Measurements from ENCODE around the gene PPM1H. TPM values are rescaled to one million over a fixed set of nuclear protein-coding genes. Genes with fewer than 3 reads are reported as not detected.

Gene PPM1H
- total RNA-seq, 1 experiment from 2014 or later: 0.04 TPM

GRCh38 chr12:62716866-62717525, 218.0 kb downstream of the PPM1H start:
- Histone ChIP-seq H3K4me1 (ENCODE audit: insufficient read depth, low read length, poor library complexity, severe bottlenecking) (no peaks in the 10 kb centered on the region), H3K27me3 (replicated peaks; ENCODE audit: insufficient read depth, low read depth, low read length, poor library complexity) (no peaks in the 10 kb centered on the region), H3K4me3 (ENCODE audit: low read depth, low read length, poor library complexity, severe bottlenecking) (no peak overlapping the region), H3K9me3 (ENCODE audit: low read depth, low read length, poor library complexity, severe bottlenecking) (no peaks in the 10 kb centered on the region), H3K36me3 (ENCODE audit: insufficient read depth, low read length, poor library complexity, severe bottlenecking) (no peaks in the 10 kb centered on the region), H3K27ac (ENCODE audit: low read depth, low read length, poor library complexity, severe bottlenecking) (no peak overlapping the region)
- TF ChIP-seq EZH2 (IDR thresholded peaks at IDR 0.05; ENCODE audit: borderline replicate concordance, low read depth, low read length, poor library complexity, severe bottlenecking) (no peak), CTCF (conservative IDR thresholded peaks at IDR 0.05; ENCODE audit: low read depth, low read length) (no peak)
- no peak for DNase-seq (ENCODE audit: low spot score)
- no TSS peak for BruUV-seq (replicated peaks)
- POLR2A ChIA-PET (ENCODE audit: low non-redundant PET): no interaction called here
- CTCF ChIA-PET: no interaction called here
- intact Hi-C loops (cut with micrococcal nuclease; ENCODE audit: unreplicated experiment): no loop called here

- no peak overlapping the region for H3K27ac ChIP-seq (ENCODE audit: low read depth, low read length, poor library complexity, severe bottlenecking)
- no peaks in the 10 kb centered on the region for H3K36me3 ChIP-seq (ENCODE audit: insufficient read depth, low read length, poor library complexity, severe bottlenecking)
- intact Hi-C loops (cut with micrococcal nuclease; ENCODE audit: unreplicated experiment): no loop called here
- no peaks in the 10 kb centered on the region for H3K9me3 ChIP-seq (ENCODE audit: low read depth, low read length, poor library complexity, severe bottlenecking)
- DNase-seq (ENCODE audit: low spot score): no peak
- POLR2A ChIA-PET (ENCODE audit: low non-redundant PET): interaction anchor here (0.6 kb wide), 1 partner anchor 337 kb away, joined by 3 read pairs; no protein-coding TSS in a partner anchor
- CTCF ChIA-PET: no interaction called here
- BruUV-seq (replicated peaks): no TSS peak
- no peak overlapping the region for H3K4me3 ChIP-seq (ENCODE audit: low read depth, low read length, poor library complexity, severe bottlenecking)
- no peaks in the 10 kb centered on the region for H3K27me3 ChIP-seq (replicated peaks; ENCODE audit: insufficient read depth, low read depth, low read length, poor library complexity)
- TF ChIP-seq EZH2 (IDR thresholded peaks at IDR 0.05; ENCODE audit: borderline replicate concordance, low read depth, low read length, poor library complexity, severe bottlenecking) (no peak), CTCF (conservative IDR thresholded peaks at IDR 0.05; ENCODE audit: low read depth, low read length) (no peak)
- H3K4me1 ChIP-seq (ENCODE audit: insufficient read depth, low read length, poor library complexity, severe bottlenecking): peaks cover 3% of the 10 kb centered on the region
Measured at GRCh38 chr12:62716037-62716436, 218.9 kb downstream of the PPM1H start.

- Histone ChIP-seq H3K27ac (ENCODE audit: low read depth, low read length, poor library complexity, severe bottlenecking) (no peak overlapping the region), H3K36me3 (ENCODE audit: insufficient read depth, low read length, poor library complexity, severe bottlenecking) (no peaks in the 10 kb centered on the region), H3K27me3 (replicated peaks; ENCODE audit: insufficient read depth, low read depth, low read length, poor library complexity) (no peaks in the 10 kb centered on the region), H3K9me3 (ENCODE audit: low read depth, low read length, poor library complexity, severe bottlenecking) (no peaks in the 10 kb centered on the region), H3K4me3 (ENCODE audit: low read depth, low read length, poor library complexity, severe bottlenecking) (no peak overlapping the region), H3K4me1 (ENCODE audit: insufficient read depth, low read length, poor library complexity, severe bottlenecking) (peaks cover 3% of the 10 kb centered on the region)
- POLR2A ChIA-PET (ENCODE audit: low non-redundant PET): interaction anchor here (0.6 kb wide), 1 partner anchor 336 kb away, joined by 3 read pairs; no protein-coding TSS in a partner anchor
- no TSS peak for BruUV-seq (replicated peaks)
- CTCF ChIA-PET: no interaction called here
- intact Hi-C loops (cut with micrococcal nuclease; ENCODE audit: unreplicated experiment): loop anchor here (5.0 kb wide), 1 partner anchor 113 kb away; no protein-coding TSS in a partner anchor
- TF ChIP-seq EZH2 (IDR thresholded peaks at IDR 0.05; ENCODE audit: borderline replicate concordance, low read depth, low read length, poor library complexity, severe bottlenecking) (no peak), CTCF (conservative IDR thresholded peaks at IDR 0.05; ENCODE audit: low read depth, low read length) (no peak)
- DNase-seq (ENCODE audit: low spot score): no peak
Measured at GRCh38 chr12:62714774-62715721, 219.9 kb downstream of the PPM1H start.

Data from A673 (cell line).